Trophoblast cell (in vitro differentiated cells and primary cell): ENCODE data around the gene FBN1.

Experiments
- DNase-seq, 2 donors: peaks; one replicate each; pipeline ENCODE4 v3.0.0-alpha.2; 2016
- H2AFZ ChIP-seq: 2 replicates; pipeline ENCODE4 v1.6.1; 2013; ENCODE audit warnings: low read length, moderate library complexity, mild to moderate bottlenecking; ENCODE audit not compliant: insufficient read depth, poor library complexity
- H2AK5ac ChIP-seq: 2 replicates; pipeline ENCODE4 v1.6.1; 2013; ENCODE audit warnings: mild to moderate bottlenecking, low read length
- H2BK120ac ChIP-seq: 2 replicates; pipeline ENCODE4 v1.6.1; 2013; ENCODE audit warnings: low read length, mild to moderate bottlenecking, moderate library complexity; ENCODE audit not compliant: insufficient read depth, poor library complexity
- H2BK12ac ChIP-seq: 2 replicates; pipeline ENCODE4 v1.6.1; 2013; ENCODE audit warnings: mild to moderate bottlenecking, low read length, moderate library complexity
- H2BK5ac ChIP-seq: 2 replicates; pipeline ENCODE4 v1.6.1; 2013; ENCODE audit warnings: low read length, low read depth, moderate library complexity, mild to moderate bottlenecking; ENCODE audit not compliant: poor library complexity
- H3K14ac ChIP-seq: 2 replicates; pipeline ENCODE4 v1.6.1; 2013; ENCODE audit warnings: mild to moderate bottlenecking, low read length
- H3K18ac ChIP-seq: 2 replicates; pipeline ENCODE4 v1.6.1; 2013; ENCODE audit warnings: mild to moderate bottlenecking, low read length
- H3K23ac ChIP-seq: 2 replicates; pipeline ENCODE4 v1.6.1; 2013; ENCODE audit warnings: low read length
- H3K27ac ChIP-seq: 2 replicates; pipeline ENCODE4 v1.5.1; 2013; ENCODE audit warnings: low read depth, mild to moderate bottlenecking, inconsistent platforms, low read length, moderate library complexity
- H3K27me3 ChIP-seq: 2 replicates; pipeline ENCODE4 v1.6.1; 2013; ENCODE audit warnings: inconsistent platforms, mild to moderate bottlenecking, low read length, moderate library complexity; ENCODE audit not compliant: insufficient read depth
- H3K36me3 ChIP-seq, 2 experiments: 1 replicate in 1 of 2; 2 replicates in 1 of 2; pipeline ENCODE4 v1.6.1; 2013; ENCODE audit warnings: low read length in 2 of 2, mild to moderate bottlenecking in 2 of 2, moderate library complexity in 1 of 2; ENCODE audit not compliant: insufficient read depth in 2 of 2, control insufficient read depth in 1 of 2
- H3K4ac ChIP-seq: 2 replicates; pipeline ENCODE4 v1.6.1; 2013; ENCODE audit warnings: low read depth, mild to moderate bottlenecking, low read length, moderate library complexity
- H3K4me1 ChIP-seq, 2 experiments: 1 replicate in 1 of 2; 2 replicates in 1 of 2; pipeline ENCODE4 v1.6.1; 2013; ENCODE audit warnings: low read length in 2 of 2, mild to moderate bottlenecking in 2 of 2, moderate library complexity in 1 of 2; ENCODE audit not compliant: insufficient read depth in 2 of 2, control insufficient read depth in 1 of 2
- H3K4me2 ChIP-seq: 2 replicates; pipeline ENCODE4 v1.6.1; 2013; ENCODE audit warnings: inconsistent platforms, mild to moderate bottlenecking, low read length, moderate library complexity
- H3K4me3 ChIP-seq: 2 replicates; pipeline ENCODE4 v1.5.1; 2013; ENCODE audit warnings: mild to moderate bottlenecking, low read depth, low read length, inconsistent platforms
- H3K79me1 ChIP-seq: one replicate; pipeline ENCODE4 v1.6.1; 2013; ENCODE audit warnings: low read length
- H3K79me2 ChIP-seq: 2 replicates; pipeline ENCODE4 v1.6.1; 2013; ENCODE audit warnings: low read length, mild to moderate bottlenecking; ENCODE audit not compliant: control insufficient read depth, insufficient read depth, poor library complexity
- H3K9ac ChIP-seq: 2 replicates; pipeline ENCODE4 v1.6.1; 2013; ENCODE audit warnings: mild to moderate bottlenecking, low read length
- H3K9me3 ChIP-seq: 2 replicates; pipeline ENCODE4 v1.6.1; 2013; ENCODE audit warnings: low read depth, mild to moderate bottlenecking, control low read depth, inconsistent platforms, low read length; ENCODE audit not compliant: insufficient read depth
- H4K12ac ChIP-seq: 2 replicates; pipeline ENCODE4 v1.6.1; 2013; ENCODE audit warnings: low read depth, mild to moderate bottlenecking, low read length, moderate library complexity
- H4K8ac ChIP-seq: 2 replicates; pipeline ENCODE4 v1.6.1; 2013; ENCODE audit warnings: low read depth, mild to moderate bottlenecking, low read length, moderate library complexity
- H4K91ac ChIP-seq: one replicate; pipeline ENCODE4 v1.6.1; 2013; ENCODE audit warnings: low read depth, mild to moderate bottlenecking, low read length, moderate library complexity
- WGBS: extraction: QIAGEN DNeasy Blood & Tissue Kit; methylation state at CpG from one replicate; pipeline ENCODE4 v1.1.7; 2013; ENCODE audit warnings: missing lambda C conversion rate; ENCODE audit not compliant: insufficient read length, insufficient coverage; ENCODE audit errors: extremely low coverage; 5-methylcytosine and 5-hydroxymethylcytosine counted together

Gene FBN1

GRCh38 chr15:48384616-48385015 lies 260.9 kb downstream of the FBN1 start:
- Histone ChIP-seq H3K23ac (no peak overlapping the region), H2AFZ (no peak overlapping the region), H3K79me1 (no peaks in the 10 kb centered on the region), H3K79me2 (no peaks in the 10 kb centered on the region), H2BK120ac (no peak overlapping the region), H4K8ac (no peak overlapping the region), H3K4me1 (no peaks in the 10 kb centered on the region), H3K9ac (no peak overlapping the region), H2BK5ac (no peak overlapping the region), H3K9me3 (no peaks in the 10 kb centered on the region), H3K14ac (no peak overlapping the region), H4K12ac (no peak overlapping the region), H3K18ac (no peak overlapping the region), H2AK5ac (no peak overlapping the region), H3K27ac (no peak overlapping the region), H2BK12ac (no peak overlapping the region), H3K4me2 (no peak overlapping the region), H3K27me3 (no peaks in the 10 kb centered on the region), H4K91ac (no peak overlapping the region), H3K36me3 (no peaks in the 10 kb centered on the region), H3K4ac (no peak overlapping the region), H3K4me3 (no peak overlapping the region)
- no CpG with 5 or more reads among the region's 3 CpGs for WGBS
- DNase-seq: no peak

GRCh38 chr15:48383031-48383430 lies 262.5 kb downstream of the FBN1 start:
- H3K23ac ChIP-seq: no peak overlapping the region
- no CpG with 5 or more reads among the region's 2 CpGs for WGBS
- no peak overlapping the region for H3K4me2 ChIP-seq
- H3K79me2 ChIP-seq: no peaks in the 10 kb centered on the region
- H3K27ac ChIP-seq: no peak overlapping the region
- H3K4me1 ChIP-seq: no peaks in the 10 kb centered on the region
- no peak overlapping the region for H4K8ac ChIP-seq
- H3K4me3 ChIP-seq: no peak overlapping the region
- no peaks in the 10 kb centered on the region for H3K36me3 ChIP-seq
- no peak overlapping the region for H2BK12ac ChIP-seq
- H2BK5ac ChIP-seq: no peak overlapping the region
- no peak overlapping the region for H4K91ac ChIP-seq
- H2AK5ac ChIP-seq: no peak overlapping the region
- no peak overlapping the region for H3K14ac ChIP-seq
- H3K4ac ChIP-seq: no peak overlapping the region
- H3K9me3 ChIP-seq: no peaks in the 10 kb centered on the region
- no peak overlapping the region for H3K9ac ChIP-seq
- no peak overlapping the region for H2AFZ ChIP-seq
- no peaks in the 10 kb centered on the region for H3K79me1 ChIP-seq
- DNase-seq: no peak
- no peak overlapping the region for H2BK120ac ChIP-seq
- no peak overlapping the region for H4K12ac ChIP-seq
- no peaks in the 10 kb centered on the region for H3K27me3 ChIP-seq
- H3K18ac ChIP-seq: no peak overlapping the region

- H3K23ac ChIP-seq: no peak overlapping the region
- no peak overlapping the region for H4K91ac ChIP-seq
- H3K79me2 ChIP-seq: no peaks in the 10 kb centered on the region
- no peaks in the 10 kb centered on the region for H3K27me3 ChIP-seq
- H2BK120ac ChIP-seq: no peak overlapping the region
- no peak overlapping the region for H2AFZ ChIP-seq
- no peak overlapping the region for H2BK5ac ChIP-seq
- no peak for DNase-seq
- no peaks in the 10 kb centered on the region for H3K36me3 ChIP-seq
- no peak overlapping the region for H2BK12ac ChIP-seq
- H3K9ac ChIP-seq: no peak overlapping the region
- no peak overlapping the region for H3K27ac ChIP-seq
- H3K4me3 ChIP-seq: no peak overlapping the region
- no CpG with 5 or more reads among the region's 4 CpGs for WGBS
- H3K4ac ChIP-seq: no peak overlapping the region
- no peak overlapping the region for H3K14ac ChIP-seq
- H2AK5ac ChIP-seq: no peak overlapping the region
- no peak overlapping the region for H4K8ac ChIP-seq
- H3K9me3 ChIP-seq: peaks cover 1% of the 10 kb centered on the region
- H3K4me2 ChIP-seq: no peak overlapping the region
- H3K79me1 ChIP-seq: no peaks in the 10 kb centered on the region
- H4K12ac ChIP-seq: no peak overlapping the region
- no peak overlapping the region for H3K18ac ChIP-seq
- H3K4me1 ChIP-seq: no peaks in the 10 kb centered on the region
These were observed 263.6 kb downstream of the FBN1 start for GRCh38 chr15:48381861-48382260.

- Histone ChIP-seq H3K4me2 (no peak overlapping the region), H2AK5ac (no peak overlapping the region), H3K23ac (no peak overlapping the region), H3K4ac (no peak overlapping the region), H3K18ac (no peak overlapping the region), H3K9ac (no peak overlapping the region), H2BK120ac (no peak overlapping the region), H3K27ac (no peak overlapping the region), H3K4me3 (no peak overlapping the region), H2BK12ac (no peak overlapping the region), H3K79me1 (no peaks in the 10 kb centered on the region), H4K8ac (no peak overlapping the region), H2AFZ (no peak overlapping the region), H3K14ac (no peak overlapping the region), H4K91ac (no peak overlapping the region), H3K4me1 (no peaks in the 10 kb centered on the region), H4K12ac (no peak overlapping the region), H2BK5ac (no peak overlapping the region), H3K36me3 (no peaks in the 10 kb centered on the region), H3K27me3 (no peaks in the 10 kb centered on the region), H3K9me3 (peaks cover 1% of the 10 kb centered on the region), H3K79me2 (no peaks in the 10 kb centered on the region)
- no peak for DNase-seq
- no CpG with 5 or more reads among the region's 4 CpGs for WGBS
These were observed 265.3 kb downstream of the FBN1 start for GRCh38 chr15:48380198-48380597.
